ENCODE data around the gene GTF2F1.

GTF2F1 gene

GRCh38 chr19:6425732-6426620, 33.0 kb upstream of the GTF2F1 start:
- Histone ChIP-seq H3K9me3 (no peaks in the 10 kb centered on the region), H3K27ac (peak overlapping the region; percentile 38 to 73), H3K4me3 (peak overlapping the region; percentile 10), H3K4me1 (peaks cover 0 to 34% (median 27%) of the 10 kb centered on the region in 4 donors), H3K36me3 (peaks cover 0 to 13% (median 11%) of the 10 kb centered on the region in 3 donors), H3K27me3 (no peaks in the 10 kb centered on the region)
- TF ChIP-seq CTCF (IDR thresholded peaks at IDR 0.05) = no peak
- intact Hi-C loops (cut with DNase I; ENCODE audit: low total_unique reads) = loop anchor here (2.0 kb wide), 1 partner anchor 53 kb away; the partner anchor contains the start of gene ALKBH7
- DNase-seq = no peak

GRCh38 chr19:6424939-6425731, 32.2 kb upstream of the GTF2F1 start:
- H3K4me3 ChIP-seq = peak overlapping the region; percentile 67 to 75
- no peaks in the 10 kb centered on the region for H3K27me3 ChIP-seq
- DNase-seq = peak; percentile 100
- peaks cover 4 to 20% (median 19%) of the 10 kb centered on the region in 3 donors for H3K36me3 ChIP-seq
- peak overlapping the region; percentile 38 to 75 for H3K27ac ChIP-seq
- H3K9me3 ChIP-seq = no peaks in the 10 kb centered on the region
- H3K4me1 ChIP-seq = peaks cover 0 to 35% (median 27%) of the 10 kb centered on the region in 4 donors
- peak in 1 of 2 experiments; percentile 35 for TF ChIP-seq CTCF (IDR thresholded peaks at IDR 0.05)
- intact Hi-C loops (cut with DNase I; ENCODE audit: low total_unique reads) = loop anchor here (2.0 kb wide), 1 partner anchor 52 kb away; the partner anchor contains the start of gene ALKBH7

- Histone ChIP-seq H3K4me1 (peaks cover 0 to 35% (median 27%) of the 10 kb centered on the region in 4 donors), H3K4me3 (peak within 1 kb of the TSS; percentile 67 to 75), H3K27me3 (no peaks in the 10 kb centered on the region), H3K36me3 (peaks cover 10 to 28% (median 27%) of the 10 kb centered on the region in 3 donors), H3K9me3 (no peaks in the 10 kb centered on the region), H3K27ac (peak within 1 kb of the TSS; percentile 45 to 75)
- DNase-seq = no peak
- intact Hi-C loops (cut with DNase I; ENCODE audit: low total_unique reads) = loop anchor here (2.0 kb wide), 1 partner anchor 52 kb away; the partner anchor contains the start of gene ALKBH7
- TF ChIP-seq CTCF (IDR thresholded peaks at IDR 0.05) = no peak
Observed at GRCh38 chr19:6424195-6424938, 31.4 kb upstream of the GTF2F1 start, which contains the start of gene KHSRP. KHSRP (minus strand) TSS chr19:6424811; CDS start chr19:6424701, 110 bp downstream.

- Histone ChIP-seq H3K4me3 (peak overlapping the region; percentile 67 to 75), H3K4me1 (peaks cover 0 to 35% (median 27%) of the 10 kb centered on the region in 4 donors), H3K27me3 (no peaks in the 10 kb centered on the region), H3K36me3 (peaks cover 12 to 35% (median 34%) of the 10 kb centered on the region in 3 donors), H3K27ac (peak overlapping the region; percentile 45 to 75), H3K9me3 (no peaks in the 10 kb centered on the region)
- DNase-seq = no peak
- intact Hi-C loops (cut with DNase I; ENCODE audit: low total_unique reads) = loop anchor here (2.0 kb wide), 1 partner anchor 51 kb away; the partner anchor contains the start of gene ALKBH7
- TF ChIP-seq CTCF (IDR thresholded peaks at IDR 0.05) = no peak
Observed at GRCh38 chr19:6423499-6424194, 30.7 kb upstream of the GTF2F1 start.

Data from tibial artery (tissue), 4 donors.